GM23338 (cell line): ENCODE data around the gene ELOVL6. TPM values are rescaled to one million over a fixed set of nuclear protein-coding genes. Genes with fewer than 3 reads are reported as not detected.
A peak's percentile ranks its signal among the peaks of the same experiment; 100 is the strongest.

Experiments used
- ATAC-seq: fragments of 200-7000 bp; cut with Tn5 transposase; 3 replicates; pipeline ENCODE4 v1.9.1; 2020
- DNase-seq: peaks from one replicate; pipeline ENCODE4 v3.0.0-alpha.2; 2015; ENCODE audit warnings: low spot score
- H2AFZ ChIP-seq: fragments of 200-600 bp; sonication (generic); 2 replicates; pipeline ENCODE4 v1.8.0; 2016; ENCODE audit warnings: antibody characterized with exemption, mild to moderate bottlenecking, moderate library complexity
- H3F3A ChIP-seq: fragments of 200-600 bp; sonication (generic); replicated peaks from 2 replicates; pipeline ENCODE4 v1.8.0; 2017; ENCODE audit warnings: antibody characterized with exemption, mixed run types, low read depth
- H3K27ac ChIP-seq: fragments of 200-600 bp; sonication (generic); 2 replicates; pipeline ENCODE4 v1.6.1; 2016; ENCODE audit warnings: low read depth
- H3K27me3 ChIP-seq: fragments of 200-600 bp; sonication (generic); 2 replicates; pipeline ENCODE4 v1.8.0; 2016; ENCODE audit warnings: mild to moderate bottlenecking, mixed run types, moderate library complexity; ENCODE audit not compliant: insufficient read depth
- H3K36me3 ChIP-seq: fragments of 200-600 bp; sonication (generic); 2 replicates; pipeline ENCODE4 v1.8.0; 2016; ENCODE audit warnings: mild to moderate bottlenecking; ENCODE audit not compliant: insufficient read depth
- H3K4me1 ChIP-seq: fragments of 200-600 bp; sonication (generic); 2 replicates; pipeline ENCODE4 v1.8.0; 2016; ENCODE audit warnings: mild to moderate bottlenecking, moderate library complexity; ENCODE audit not compliant: insufficient read depth
- H3K4me2 ChIP-seq: fragments of 200-600 bp; sonication (generic); 2 replicates; pipeline ENCODE4 v1.7.1; 2017; ENCODE audit warnings: mixed run types
- H3K4me3 ChIP-seq: fragments of 200-600 bp; sonication (generic); 2 replicates; pipeline ENCODE4 v1.6.1; 2016; ENCODE audit warnings: mixed run types
- H3K79me2 ChIP-seq: fragments of 200-600 bp; sonication (generic); replicated peaks from 2 replicates; pipeline ENCODE4 v1.8.0; 2017; ENCODE audit warnings: mild to moderate bottlenecking; ENCODE audit not compliant: insufficient read depth
- H3K9me2 ChIP-seq: fragments of 200-600 bp; sonication (generic); 2 replicates; pipeline ENCODE4 v1.8.0; 2017; ENCODE audit not compliant: insufficient read depth
- H4K20me1 ChIP-seq: fragments of 200-600 bp; sonication (generic); replicated peaks from 2 replicates; pipeline ENCODE4 v1.8.0; 2017; ENCODE audit warnings: mild to moderate bottlenecking; ENCODE audit not compliant: insufficient read depth
- H3K27ac Mint-ChIP-seq: 2 replicates; pipeline ENCODE4 v1.8.0; 2020; ENCODE audit warnings: inconsistent platforms, mild to moderate bottlenecking, moderate library complexity, mixed read lengths
- H3K27me3 Mint-ChIP-seq: 3 replicates; pipeline ENCODE4 v1.8.0; 2022; ENCODE audit warnings: low read depth, mild to moderate bottlenecking, moderate library complexity, mixed read lengths, inconsistent platforms; ENCODE audit not compliant: insufficient read depth, poor library complexity
- H3K36me3 Mint-ChIP-seq: 3 replicates; pipeline ENCODE4 v1.8.0; 2021; ENCODE audit warnings: low read depth, mild to moderate bottlenecking, inconsistent platforms, moderate library complexity, mixed read lengths
- H3K4me1 Mint-ChIP-seq: 3 replicates; pipeline ENCODE4 v1.8.0; 2020; ENCODE audit warnings: mild to moderate bottlenecking, inconsistent platforms, mixed read lengths
- H3K4me3 Mint-ChIP-seq: 3 replicates; pipeline ENCODE4 v1.8.0; 2021; ENCODE audit warnings: moderate library complexity, mild to moderate bottlenecking, inconsistent platforms, mixed read lengths
- H3K9me3 Mint-ChIP-seq: 3 replicates; pipeline ENCODE4 v1.8.0; 2020; ENCODE audit warnings: moderate library complexity, mild to moderate bottlenecking, inconsistent platforms, mixed read lengths
- CREB1 ChIP-seq: fragments of 250-450 bp; sonication (Bioruptor Pico); IDR thresholded peaks from 2 replicates; pipeline ENCODE4 v1.5.0; 2020; ENCODE audit warnings: low read depth, mild to moderate bottlenecking, moderate library complexity
- CTCF ChIP-seq, 2 experiments: fragments of 200-600 bp in 1 of 2; sonication (generic) in 1 of 2; conservative IDR thresholded peaks; 2 replicates each; pipeline versions ENCODE4 v1.5.1 to v1.6.1; 2016 to 2017; ENCODE audit warnings: antibody characterized with exemption in 2 of 2, low read depth in 2 of 2, mild to moderate bottlenecking in 2 of 2, moderate library complexity in 1 of 2
- ETS1 ChIP-seq: IDR thresholded peaks from 2 replicates; pipeline ENCODE4 v1.6.1; 2016; ENCODE audit warnings: antibody characterized with exemption
- EZH2 ChIP-seq: fragments of 200-600 bp; sonication (generic); IDR thresholded peaks from one replicate; pipeline ENCODE4 v1.8.0; 2017; ENCODE audit warnings: antibody characterized with exemption, mild to moderate bottlenecking, low read depth; ENCODE audit not compliant: unreplicated experiment
- JUNB ChIP-seq: IDR thresholded peaks from one replicate; pipeline ENCODE4 v1.6.1; 2016; ENCODE audit warnings: antibody characterized with exemption; ENCODE audit not compliant: unreplicated experiment
- NANOG ChIP-seq: IDR thresholded peaks from 2 replicates; pipeline ENCODE4 v1.6.1; 2016; ENCODE audit warnings: antibody characterized with exemption, borderline replicate concordance
- POLR2AphosphoS5 ChIP-seq: IDR thresholded peaks from 2 replicates; pipeline ENCODE4 v1.6.1; 2016; ENCODE audit warnings: antibody characterized with exemption, low read depth
- STAT1 ChIP-seq: IDR thresholded peaks from one replicate; pipeline ENCODE4 v1.6.1; 2016; ENCODE audit warnings: antibody characterized with exemption; ENCODE audit not compliant: unreplicated experiment
- ZNF114 ChIP-seq: fragments of 250-450 bp; sonication (Bioruptor Pico); IDR thresholded peaks from 2 replicates; pipeline ENCODE4 v1.5.0; 2020; ENCODE audit warnings: mild to moderate bottlenecking, moderate library complexity
- ZNF331 ChIP-seq: fragments of 250-450 bp; sonication (Bioruptor Pico); IDR thresholded peaks from 2 replicates; pipeline ENCODE4 v1.5.0; 2020; ENCODE audit warnings: low read depth, mild to moderate bottlenecking, moderate library complexity
- ZNF462 ChIP-seq: fragments of 250-450 bp; sonication (Bioruptor Pico); IDR thresholded peaks from 2 replicates; pipeline ENCODE4 v1.5.0; 2020; ENCODE audit warnings: mild to moderate bottlenecking, moderate library complexity
- polyA plus RNA-seq: library from polyadenylated mRNA; unstranded; fragments of >200 nt; fragmentation: Nextera tagmentation; extraction: Ambion mirVana; gene quantifications from 2 replicates; pipeline ENCODE4 v1.2.1, GENCODE V29; 2016
- total RNA-seq: library from RNA; depleted of rRNA; stranded (reverse); fragments of >200 nt; shearing (Covaris generic); gene quantifications from 2 replicates; pipeline ENCODE4 v1.2.3, GENCODE V29; 2014

The ELOVL6 gene
- total and polyA plus RNA-seq, 2 experiments from 2014 or later: 82.7 to 89.5 TPM

GRCh38 chr4:110196206-110196870 is 2.1 kb downstream of the ELOVL6 start:
- DNase-seq (peak; percentile 80), ATAC-seq (peak; percentile 52)
- peaks cover 66% of the 10 kb centered on the region for H3K79me2 ChIP-seq
- 0 out of 2 replicates have a peak, but pooled peaks cover 3% of the 10 kb centered on the region for H4K20me1 ChIP-seq
- Mint-ChIP-seq H3K9me3 (peaks cover 2% of the 10 kb centered on the region; the same call in 2 of the 3 replicates), H3K4me3 (peak overlapping the region; percentile 96), H3K27ac (peak overlapping the region; percentile 97), H3K4me1 (peaks cover 42% of the 10 kb centered on the region), H3K27me3 (peaks cover 12% of the 10 kb centered on the region), H3K36me3 (peaks cover 41% of the 10 kb centered on the region)
- H3F3A ChIP-seq: 0 out of 2 replicates have a peak, but pooled peaks cover 16% of the 10 kb centered on the region
- H3K27me3 ChIP-seq: no peaks in the 10 kb centered on the region
- peak overlapping the region; percentile 11; the same call in 1 of the 2 replicates for H2AFZ ChIP-seq
- peak overlapping the region; percentile 96 for H3K4me3 ChIP-seq
- H3K4me2 ChIP-seq: peak overlapping the region; percentile 88
- 0 out of 2 replicates have a peak, but pooled peaks cover 3% of the 10 kb centered on the region for H3K36me3 ChIP-seq
- H3K27ac ChIP-seq: peak overlapping the region; percentile 97
- peaks cover 50% of the 10 kb centered on the region for H3K4me1 ChIP-seq
- TF ChIP-seq POLR2AphosphoS5: peak; percentile 70
- no peak for TF ChIP-seq JUNB
- no peak for TF ChIP-seq ZNF331
- no peaks in the 10 kb centered on the region for H3K9me2 ChIP-seq

- Mint-ChIP-seq H3K4me1 (peaks cover 40% of the 10 kb centered on the region), H3K27ac (peak overlapping the region; percentile 97), H3K4me3 (peak overlapping the region; percentile 96), H3K9me3 (peaks cover 2% of the 10 kb centered on the region; the same call in 2 of the 3 replicates), H3K36me3 (peaks cover 44% of the 10 kb centered on the region), H3K27me3 (peaks cover 12% of the 10 kb centered on the region)
- Histone ChIP-seq H3K4me1 (peaks cover 49% of the 10 kb centered on the region), H3K36me3 (0 out of 2 replicates have a peak, but pooled peaks cover 7% of the 10 kb centered on the region), H3F3A (0 out of 2 replicates have a peak, but pooled peaks cover 16% of the 10 kb centered on the region), H3K27ac (peak overlapping the region; percentile 97), H3K4me3 (peak overlapping the region; percentile 96), H2AFZ (peak overlapping the region; percentile 11; the same call in 1 of the 2 replicates), H3K79me2 (peaks cover 73% of the 10 kb centered on the region), H3K27me3 (no peaks in the 10 kb centered on the region), H3K9me2 (no peaks in the 10 kb centered on the region), H3K4me2 (peak overlapping the region; percentile 88), H4K20me1 (0 out of 2 replicates have a peak, but pooled peaks cover 3% of the 10 kb centered on the region)
- DNase-seq (no peak), ATAC-seq (peak; percentile 2)
- TF ChIP-seq ZNF462 (no peak), NANOG (no peak), ETS1 (no peak), STAT1 (no peak), EZH2 (no peak), POLR2AphosphoS5 (no peak), ZNF114 (no peak), CTCF (conservative IDR thresholded peaks at IDR 0.05; ENCODE audit: low read depth in 2 of 2) (no peak), CREB1 (CRISPR knock-in tag) (no peak)
Observed at GRCh38 chr4:110195561-110196205, 2.7 kb downstream of the ELOVL6 start.
